DND-41 (cell line): ENCODE results near the gene LCTL.

Source experiments
- ATAC-seq: fragments of 200-7000 bp; cut with Tn5 transposase; 3 replicates; pipeline ENCODE4 v1.9.1; 2021; ENCODE audit warnings: low read depth; ENCODE audit not compliant: insufficient read depth
- DNase-seq: peaks from one replicate; pipeline ENCODE4 v3.0.0-alpha.2; 2020
- H2AFZ ChIP-seq: 2 replicates; pipeline ENCODE4 v1.6.0; 2012; ENCODE audit warnings: low read depth, low read length
- H3K27ac ChIP-seq: 2 replicates; pipeline ENCODE4 v1.5.1; 2012; ENCODE audit warnings: low read length, inconsistent platforms
- H3K27me3 ChIP-seq: fragments of 200-600 bp; sonication (generic); 2 replicates; pipeline ENCODE4 v1.6.0; 2012; ENCODE audit warnings: low read length, mild to moderate bottlenecking, inconsistent platforms; ENCODE audit not compliant: insufficient read depth, poor library complexity
- H3K36me3 ChIP-seq: 2 replicates; pipeline ENCODE4 v1.5.1; 2012; ENCODE audit warnings: low read length, inconsistent platforms; ENCODE audit not compliant: insufficient read depth
- H3K4me1 ChIP-seq: 2 replicates; pipeline ENCODE4 v1.5.1; 2012; ENCODE audit warnings: mild to moderate bottlenecking, low read length; ENCODE audit not compliant: insufficient read depth
- H3K4me2 ChIP-seq: 2 replicates; pipeline ENCODE4 v1.6.0; 2012; ENCODE audit warnings: mild to moderate bottlenecking, moderate library complexity, low read length, inconsistent platforms; ENCODE audit not compliant: insufficient read depth
- H3K4me3 ChIP-seq, 2 experiments: fragments of 200-600 bp in 1 of 2; shearing (Covaris generic) in 1 of 2; 2 replicates each; pipeline ENCODE4 v1.5.1; 2012 to 2016; ENCODE audit warnings: inconsistent platforms in 2 of 2, low read length in 2 of 2, mild to moderate bottlenecking in 2 of 2, low read depth in 1 of 2, moderate library complexity in 1 of 2
- H3K79me2 ChIP-seq: 2 replicates; pipeline ENCODE4 v1.6.0; 2012; ENCODE audit warnings: low read length, inconsistent platforms; ENCODE audit not compliant: insufficient read depth
- H3K9ac ChIP-seq: 2 replicates; pipeline ENCODE4 v1.6.0; 2012; ENCODE audit warnings: low read depth, mild to moderate bottlenecking, inconsistent platforms, low read length, moderate library complexity
- H3K9me3 ChIP-seq: 2 replicates; pipeline ENCODE4 v1.5.1; 2012; ENCODE audit warnings: low read length, moderate library complexity, mild to moderate bottlenecking, inconsistent platforms; ENCODE audit not compliant: insufficient read depth, severe bottlenecking
- H4K20me1 ChIP-seq: 2 replicates; pipeline ENCODE4 v1.6.0; 2012; ENCODE audit warnings: low read length; ENCODE audit not compliant: insufficient read depth
- CTCF ChIP-seq: IDR thresholded peaks from 2 replicates; pipeline ENCODE4 v1.5.1; 2012; ENCODE audit warnings: borderline replicate concordance, low read length, moderate library complexity, mild to moderate bottlenecking; ENCODE audit not compliant: poor library complexity, severe bottlenecking; ENCODE audit errors: extremely low read depth
- EZH2 ChIP-seq: IDR thresholded peaks from 3 replicates; pipeline ENCODE4 v1.6.1; 2012; ENCODE audit warnings: borderline replicate concordance, low read depth, mild to moderate bottlenecking, moderate library complexity, low read length, inconsistent platforms; ENCODE audit not compliant: severe bottlenecking

The LCTL gene, protein sequence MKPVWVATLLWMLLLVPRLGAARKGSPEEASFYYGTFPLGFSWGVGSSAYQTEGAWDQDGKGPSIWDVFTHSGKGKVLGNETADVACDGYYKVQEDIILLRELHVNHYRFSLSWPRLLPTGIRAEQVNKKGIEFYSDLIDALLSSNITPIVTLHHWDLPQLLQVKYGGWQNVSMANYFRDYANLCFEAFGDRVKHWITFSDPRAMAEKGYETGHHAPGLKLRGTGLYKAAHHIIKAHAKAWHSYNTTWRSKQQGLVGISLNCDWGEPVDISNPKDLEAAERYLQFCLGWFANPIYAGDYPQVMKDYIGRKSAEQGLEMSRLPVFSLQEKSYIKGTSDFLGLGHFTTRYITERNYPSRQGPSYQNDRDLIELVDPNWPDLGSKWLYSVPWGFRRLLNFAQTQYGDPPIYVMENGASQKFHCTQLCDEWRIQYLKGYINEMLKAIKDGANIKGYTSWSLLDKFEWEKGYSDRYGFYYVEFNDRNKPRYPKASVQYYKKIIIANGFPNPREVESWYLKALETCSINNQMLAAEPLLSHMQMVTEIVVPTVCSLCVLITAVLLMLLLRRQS

DNA sequence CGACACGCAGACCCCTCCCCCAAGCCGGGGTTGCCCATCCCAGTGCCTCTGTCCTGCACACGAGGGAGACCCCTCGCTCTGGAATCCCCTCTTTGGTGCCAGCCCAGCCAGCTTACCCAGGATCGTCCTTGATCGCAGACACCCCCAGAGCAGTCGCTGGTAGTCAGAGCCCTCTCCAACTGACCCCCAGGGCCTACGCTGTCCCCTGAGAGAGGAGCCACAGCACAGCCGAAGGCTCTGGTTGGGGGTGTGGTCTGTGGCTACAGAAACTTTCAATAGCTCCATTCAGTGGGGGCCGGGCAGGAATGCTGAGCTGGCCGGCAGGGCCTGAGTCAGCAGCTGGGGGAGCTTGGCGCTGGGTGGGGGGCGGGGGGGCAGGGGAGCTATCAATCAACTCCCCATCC lies at the start of gene LCTL:
TSS of gene LCTL (minus strand) at position 258 of the 404 bp plus-strand sequence. CDS start 633 bp downstream, outside the sequence.
- no peaks in the 10 kb centered on the region for H3K36me3 ChIP-seq
- H3K27me3 ChIP-seq: no peaks in the 10 kb centered on the region
- no peak within 1 kb of the TSS for H3K27ac ChIP-seq
- no peaks in the 10 kb centered on the region for H3K79me2 ChIP-seq
- DNase-seq (no peak), ATAC-seq (no peak)
- H3K9ac ChIP-seq: no peak within 1 kb of the TSS
- no peak within 1 kb of the TSS for H3K4me3 ChIP-seq
- no peak within 1 kb of the TSS for H3K4me2 ChIP-seq
- H2AFZ ChIP-seq: no peak within 1 kb of the TSS
- H3K9me3 ChIP-seq: no peaks in the 10 kb centered on the region
- H3K4me1 ChIP-seq: 0 out of 2 replicates have a peak, but pooled peaks cover 3% of the 10 kb centered on the region
- no peaks in the 10 kb centered on the region for H4K20me1 ChIP-seq
- TF ChIP-seq EZH2: no peak
- TF ChIP-seq CTCF: no peak

- ATAC-seq: no peak
- H3K4me3 ChIP-seq: no peak overlapping the region
- no peak overlapping the region for H2AFZ ChIP-seq
- H3K27ac ChIP-seq: no peak overlapping the region
- no peaks in the 10 kb centered on the region for H3K27me3 ChIP-seq
- no peaks in the 10 kb centered on the region for H3K4me1 ChIP-seq
- no peaks in the 10 kb centered on the region for H3K36me3 ChIP-seq
- no peaks in the 10 kb centered on the region for H4K20me1 ChIP-seq
- H3K79me2 ChIP-seq: no peaks in the 10 kb centered on the region
- DNase-seq: no peak
- TF ChIP-seq CTCF (no peak), EZH2 (no peak)
- no peaks in the 10 kb centered on the region for H3K9me3 ChIP-seq
- H3K9ac ChIP-seq: no peak overlapping the region
- H3K4me2 ChIP-seq: no peak overlapping the region
These were observed 49.4 kb upstream of the LCTL start for GRCh38 chr15:66614951-66615760.

DNA sequence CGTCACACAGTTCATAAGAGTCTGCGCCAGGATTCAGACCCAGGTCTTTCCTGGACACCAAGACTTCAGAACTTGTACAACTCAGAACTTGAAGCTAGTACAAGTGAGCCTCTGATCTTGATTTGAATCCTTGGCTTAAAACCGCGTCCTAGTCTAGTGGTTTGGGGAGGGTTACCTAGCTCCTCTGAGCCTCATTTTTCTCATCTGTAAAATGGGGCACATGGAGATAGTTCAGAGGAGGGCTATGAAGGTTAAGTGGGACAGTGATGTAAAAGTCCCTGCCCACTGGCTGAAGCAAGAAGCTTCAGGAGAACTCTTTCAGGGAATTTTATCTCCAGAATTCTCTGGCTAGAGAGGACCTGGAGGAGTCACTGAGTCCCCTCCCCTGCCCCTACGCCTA lies 48.7 kb upstream of the LCTL start:
- H3K36me3 ChIP-seq: no peaks in the 10 kb centered on the region
- H3K4me2 ChIP-seq: no peak overlapping the region
- no peak overlapping the region for H3K9ac ChIP-seq
- no peaks in the 10 kb centered on the region for H3K79me2 ChIP-seq
- H3K4me3 ChIP-seq: no peak overlapping the region
- H3K27me3 ChIP-seq: no peaks in the 10 kb centered on the region
- ATAC-seq: no peak
- H4K20me1 ChIP-seq: no peaks in the 10 kb centered on the region
- no peak overlapping the region for H3K27ac ChIP-seq
- DNase-seq: no peak
- no peaks in the 10 kb centered on the region for H3K9me3 ChIP-seq
- no peaks in the 10 kb centered on the region for H3K4me1 ChIP-seq
- H2AFZ ChIP-seq: no peak overlapping the region
- no peak for TF ChIP-seq CTCF
- TF ChIP-seq EZH2: no peak
